Thoracic aorta endothelial cell (primary cell): Measurements from ENCODE around the gene TPBG. TPM values are rescaled to one million over a fixed set of nuclear protein-coding genes. Genes with fewer than 3 reads are reported as not detected.

Experiments
- total RNA-seq: library from RNA; depleted of rRNA; stranded (reverse); fragments of >200 nt; gene quantifications from 2 replicates; pipeline ENCODE4 v1.2.3, GENCODE V29; 2012

The TPBG gene
- total RNA-seq = 15.4 and 21.2 TPM in 2 replicates

GRCh38 chr6:82363428-82364086, at the start of gene TPBG:
Gene TPBG (plus strand): TSS chr6:82363817. CDS start chr6:82364962, 1,145 bp downstream.

Other genes starting within 250 kb of the TPBG start
- 54.8 and 69.9 TPM in 2 replicates for gene IBTK, start 116.1 kb upstream of the TPBG start, total RNA-seq